Natural killer cell (primary cell): ENCODE measurements around the gene LPAR2. TPM values are rescaled to one million over a fixed set of nuclear protein-coding genes. Genes with fewer than 3 reads are reported as not detected.
A peak's percentile ranks its signal among the peaks of the same experiment; 100 is the strongest.

Source experiments
- ATAC-seq, 3 donors: fragments of 150-1000 bp in 2 of 3; fragments of 200-7000 bp in 1 of 3; cut with Tn5 transposase; 1 replicate in 1 of 3; 2 replicates in 2 of 3; pipeline ENCODE4 v1.10.0; 2021; ENCODE audit warnings: mild to moderate bottlenecking in 2 of 3, moderate library complexity in 2 of 3
- DNase-seq, 2 donors: peaks; one replicate each; pipeline versions ENCODE4 v3.0.0 to v3.0.0-alpha.2; 2013 to 2021; ENCODE audit warnings: mixed read lengths in 1 of 2
- H3K27ac ChIP-seq: one replicate; pipeline ENCODE4 v1.5.1; 2013; ENCODE audit warnings: mild to moderate bottlenecking, low read length
- H3K27me3 ChIP-seq: one replicate; pipeline ENCODE4 v1.6.1; 2013; ENCODE audit warnings: low read length; ENCODE audit not compliant: control insufficient read depth, insufficient read depth
- H3K36me3 ChIP-seq: one replicate; pipeline ENCODE4 v1.6.1; 2013; ENCODE audit warnings: low read length; ENCODE audit not compliant: control insufficient read depth, insufficient read depth
- H3K4me1 ChIP-seq: one replicate; pipeline ENCODE4 v1.6.1; 2013; ENCODE audit warnings: low read length; ENCODE audit not compliant: control insufficient read depth, insufficient read depth
- H3K4me3 ChIP-seq: one replicate; pipeline ENCODE4 v1.5.1; 2013; ENCODE audit warnings: low read length
- H3K9me3 ChIP-seq: one replicate; pipeline ENCODE4 v1.6.1; 2013; ENCODE audit warnings: low read length; ENCODE audit not compliant: control insufficient read depth, insufficient read depth
- H3K27ac Mint-ChIP-seq, 2 donors: one replicate each; pipeline ENCODE4 v1.8.0; 2022; ENCODE audit warnings: mild to moderate bottlenecking in 2 of 2, mixed read lengths in 2 of 2, moderate library complexity in 1 of 2
- H3K27me3 Mint-ChIP-seq, 2 donors: one replicate each; pipeline ENCODE4 v1.8.0; 2022; ENCODE audit warnings: low read depth in 2 of 2, mixed read lengths in 2 of 2
- H3K36me3 Mint-ChIP-seq: one replicate; pipeline ENCODE4 v1.8.0; 2022; ENCODE audit warnings: mixed read lengths
- H3K4me1 Mint-ChIP-seq, 2 donors: one replicate each; pipeline ENCODE4 v1.8.0; 2022; ENCODE audit warnings: mixed read lengths in 2 of 2
- H3K4me3 Mint-ChIP-seq: one replicate; pipeline ENCODE4 v1.8.0; 2022; ENCODE audit warnings: mild to moderate bottlenecking, moderate library complexity, mixed read lengths
- H3K9me3 Mint-ChIP-seq, 2 donors: one replicate each; pipeline ENCODE4 v1.8.0; 2022; ENCODE audit warnings: mixed read lengths in 2 of 2
- WGBS: methylation state at CpG from one replicate; pipeline ENCODE4 v1.1.7; 2013; ENCODE audit warnings: missing lambda C conversion rate; ENCODE audit not compliant: insufficient coverage; 5-methylcytosine and 5-hydroxymethylcytosine counted together
- intact Hi-C: fragments of 100-400 bp; cut with micrococcal nuclease; formaldehyde crosslinking; loops from one replicate; pipeline ENCODE4 v1.14.2; 2022
- total RNA-seq, 4 donors: library from RNA; stranded (reverse); fragments of 120-200 nt in 1 of 4; gene quantifications; one replicate each; pipeline versions ENCODE4 v1.2.3 to v1.2.4, GENCODE V29; 2013 to 2022
- TF ChIP-seq, protein P1 (sequence below): fragments of 200-600 bp; IDR thresholded peaks from one replicate; pipeline ENCODE4 v1.8.0; 2022; ENCODE audit warnings: antibody characterized with exemption

LPAR2 gene
- total RNA-seq, 3 donors from 2014 or later (not counting 1 experiment from before 2014, with no cell fraction given) = 52.1 to 81.5 (median 56.4) TPM

DNA sequence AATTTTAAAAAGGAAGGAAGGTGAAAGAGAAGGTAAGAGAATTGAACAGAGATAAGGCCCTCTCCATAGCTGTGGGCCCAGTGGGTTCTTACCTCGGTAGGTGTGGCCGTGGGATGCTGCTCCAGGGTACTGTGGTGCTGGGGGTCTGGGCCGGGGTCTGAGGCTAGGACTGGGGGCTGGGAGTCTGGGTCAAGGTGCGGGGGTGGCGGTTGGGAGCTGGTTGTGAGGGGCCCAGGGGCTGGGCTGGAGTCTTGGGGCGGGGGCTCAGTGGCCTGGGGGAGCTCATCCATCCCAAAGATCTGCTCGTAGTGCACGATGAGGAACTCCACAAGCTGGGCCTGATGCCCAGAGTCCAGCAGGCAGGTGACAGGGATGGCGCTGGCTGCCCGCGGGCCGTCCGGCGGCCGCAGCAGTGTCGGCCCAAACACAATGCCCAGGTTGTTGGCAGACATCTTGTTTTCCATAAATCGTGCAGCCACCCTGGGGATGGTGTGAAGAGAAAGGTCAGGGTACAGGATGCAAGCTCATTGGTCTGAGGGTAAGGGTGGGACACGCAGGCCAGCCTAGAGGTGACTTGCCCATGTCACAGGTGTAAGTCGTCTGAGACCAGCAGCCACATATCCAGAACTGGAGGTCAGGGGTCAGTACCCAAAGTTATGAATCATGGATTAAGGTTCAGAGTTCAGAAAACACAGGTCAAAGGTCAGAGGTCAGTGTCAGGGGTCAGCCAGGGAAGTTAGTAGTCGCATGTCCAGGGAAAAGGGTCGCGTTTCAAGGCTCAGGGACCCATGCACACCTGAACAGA is 5.9 kb upstream of the LPAR2 start:
- H3K4me3 ChIP-seq = no peak overlapping the region
- peaks cover 49% of the 10 kb centered on the region for H3K36me3 ChIP-seq
- intact Hi-C loops = no loop called here
- Mint-ChIP-seq H3K4me3 (no peak overlapping the region), H3K4me1 (peaks cover 11 to 27% of the 10 kb centered on the region in 2 donors), H3K36me3 (peaks cover 17% of the 10 kb centered on the region), H3K27ac (peak overlapping the region; percentile 27 to 58), H3K9me3 (no peaks in the 10 kb centered on the region), H3K27me3 (no peaks in the 10 kb centered on the region)
- TF ChIP-seq, protein P1, sequence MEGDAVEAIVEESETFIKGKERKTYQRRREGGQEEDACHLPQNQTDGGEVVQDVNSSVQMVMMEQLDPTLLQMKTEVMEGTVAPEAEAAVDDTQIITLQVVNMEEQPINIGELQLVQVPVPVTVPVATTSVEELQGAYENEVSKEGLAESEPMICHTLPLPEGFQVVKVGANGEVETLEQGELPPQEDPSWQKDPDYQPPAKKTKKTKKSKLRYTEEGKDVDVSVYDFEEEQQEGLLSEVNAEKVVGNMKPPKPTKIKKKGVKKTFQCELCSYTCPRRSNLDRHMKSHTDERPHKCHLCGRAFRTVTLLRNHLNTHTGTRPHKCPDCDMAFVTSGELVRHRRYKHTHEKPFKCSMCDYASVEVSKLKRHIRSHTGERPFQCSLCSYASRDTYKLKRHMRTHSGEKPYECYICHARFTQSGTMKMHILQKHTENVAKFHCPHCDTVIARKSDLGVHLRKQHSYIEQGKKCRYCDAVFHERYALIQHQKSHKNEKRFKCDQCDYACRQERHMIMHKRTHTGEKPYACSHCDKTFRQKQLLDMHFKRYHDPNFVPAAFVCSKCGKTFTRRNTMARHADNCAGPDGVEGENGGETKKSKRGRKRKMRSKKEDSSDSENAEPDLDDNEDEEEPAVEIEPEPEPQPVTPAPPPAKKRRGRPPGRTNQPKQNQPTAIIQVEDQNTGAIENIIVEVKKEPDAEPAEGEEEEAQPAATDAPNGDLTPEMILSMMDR = no peak
- H3K4me1 ChIP-seq = peaks cover 4% of the 10 kb centered on the region
- ATAC-seq = no peak
- no peak for DNase-seq
- no peaks in the 10 kb centered on the region for H3K27me3 ChIP-seq
- 96% methylated on average over 22 of the region's 22 CpGs for WGBS
- no peak overlapping the region for H3K27ac ChIP-seq
- H3K9me3 ChIP-seq = no peaks in the 10 kb centered on the region

DNA sequence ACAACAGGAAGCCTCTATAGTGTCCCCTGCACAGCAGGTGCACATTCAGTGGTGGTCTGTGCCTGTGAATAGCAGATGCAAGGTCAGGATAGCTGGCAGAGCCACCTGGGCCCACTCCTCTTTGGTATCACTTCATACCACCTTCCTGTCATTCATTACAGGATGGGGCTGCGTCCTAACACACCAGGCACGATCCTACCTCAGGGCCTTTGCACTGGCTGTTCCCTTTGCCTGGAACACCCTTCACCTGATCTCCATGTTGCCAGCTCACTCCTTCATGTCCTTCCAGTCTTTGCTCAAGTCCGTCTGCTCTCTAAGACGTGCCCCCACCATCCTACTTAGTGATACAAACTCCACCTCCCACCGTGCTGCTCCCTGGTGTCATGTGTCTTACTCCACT is 4.6 kb upstream of the LPAR2 start:
- no peak overlapping the region for H3K4me3 Mint-ChIP-seq
- Histone ChIP-seq H3K27me3 (no peaks in the 10 kb centered on the region), H3K4me3 (no peak overlapping the region), H3K27ac (no peak overlapping the region), H3K9me3 (no peaks in the 10 kb centered on the region), H3K4me1 (peaks cover 12% of the 10 kb centered on the region), H3K36me3 (peaks cover 41% of the 10 kb centered on the region)
- 95% methylated on average over 5 of the region's 5 CpGs for WGBS
- no peak for ATAC-seq
- H3K9me3 Mint-ChIP-seq = no peaks in the 10 kb centered on the region
- TF ChIP-seq, protein P1 = no peak
- intact Hi-C loops = no loop called here
- H3K27me3 Mint-ChIP-seq = no peaks in the 10 kb centered on the region
- peaks cover 11 to 35% of the 10 kb centered on the region in 2 donors for H3K4me1 Mint-ChIP-seq
- no peak for DNase-seq
- H3K36me3 Mint-ChIP-seq = peaks cover 17% of the 10 kb centered on the region
- peak overlapping the region in 1 of 2 donors; percentile 58 for H3K27ac Mint-ChIP-seq

DNA sequence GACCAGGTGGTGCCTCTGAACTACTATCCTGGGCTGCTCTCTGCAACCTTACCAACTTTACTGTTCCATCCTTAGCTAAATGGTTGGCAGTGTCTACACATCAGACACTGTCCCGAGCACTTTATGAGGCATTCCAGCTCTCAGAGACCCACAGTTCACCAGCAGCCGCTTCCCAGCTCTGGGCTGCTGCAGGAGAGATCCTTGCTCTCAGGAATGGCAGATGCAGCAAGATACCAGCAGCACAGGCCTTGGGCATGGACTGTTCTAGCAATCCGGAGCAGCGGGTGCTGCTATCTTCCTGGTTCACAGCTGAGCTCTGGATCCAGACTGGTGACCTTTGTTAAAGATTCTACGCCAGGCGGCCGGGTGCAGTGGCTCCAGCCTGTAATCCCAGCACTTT is 3.3 kb upstream of the LPAR2 start:
- no peaks in the 10 kb centered on the region for H3K27me3 ChIP-seq
- peak overlapping the region in 1 of 2 donors; percentile 51 for H3K27ac Mint-ChIP-seq
- no peaks in the 10 kb centered on the region for H3K9me3 ChIP-seq
- intact Hi-C loops = no loop called here
- no peak for ATAC-seq
- H3K27me3 Mint-ChIP-seq = no peaks in the 10 kb centered on the region
- TF ChIP-seq, protein P1 = no peak
- peaks cover 25% of the 10 kb centered on the region for H3K4me1 ChIP-seq
- H3K36me3 Mint-ChIP-seq = peaks cover 17% of the 10 kb centered on the region
- peaks cover 30% of the 10 kb centered on the region for H3K36me3 ChIP-seq
- 97% methylated on average over 7 of the region's 7 CpGs for WGBS
- peaks cover 24 to 48% of the 10 kb centered on the region in 2 donors for H3K4me1 Mint-ChIP-seq
- no peak overlapping the region for H3K4me3 Mint-ChIP-seq
- no peak overlapping the region for H3K27ac ChIP-seq
- no peak overlapping the region for H3K4me3 ChIP-seq
- no peak for DNase-seq
- no peaks in the 10 kb centered on the region for H3K9me3 Mint-ChIP-seq
